RWPE2 (cell line): Measurements from ENCODE around the gene SP140L.

Experiments used
- ATAC-seq: fragments of 200-7000 bp; cut with Tn5 transposase; 3 replicates; pipeline ENCODE4 v1.9.1; 2021; ENCODE audit warnings: low read depth
- DNase-seq: peaks from one replicate; pipeline ENCODE4 v3.0.0-alpha.2; 2020; ENCODE audit warnings: low spot score
- H3K27ac ChIP-seq: fragments of 450-650 bp; 2 replicates; pipeline ENCODE4 v1.5.1; 2017; ENCODE audit warnings: mild to moderate bottlenecking; ENCODE audit not compliant: poor library complexity, severe bottlenecking
- H3K27me3 ChIP-seq: fragments of 250-450 bp; sonication (Bioruptor Pico); 2 replicates; pipeline ENCODE4 v1.5.1; 2021; ENCODE audit warnings: mild to moderate bottlenecking, moderate library complexity; ENCODE audit not compliant: insufficient read depth, poor library complexity, severe bottlenecking
- H3K36me3 ChIP-seq: fragments of 250-450 bp; sonication (Bioruptor Pico); 2 replicates; pipeline ENCODE4 v1.5.1; 2020; ENCODE audit warnings: low read depth, mild to moderate bottlenecking, moderate library complexity
- H3K4me1 ChIP-seq: fragments of 250-450 bp; sonication (Bioruptor Pico); 2 replicates; pipeline ENCODE4 v1.5.1; 2021; ENCODE audit warnings: mild to moderate bottlenecking, moderate library complexity; ENCODE audit not compliant: insufficient read depth, poor library complexity, severe bottlenecking
- H3K4me3 ChIP-seq: fragments of 250-450 bp; sonication (Bioruptor Pico); 2 replicates; pipeline ENCODE4 v1.5.1; 2021; ENCODE audit warnings: mild to moderate bottlenecking, moderate library complexity; ENCODE audit not compliant: severe bottlenecking
- H3K9me3 ChIP-seq: fragments of 250-450 bp; sonication (Bioruptor Pico); 2 replicates; pipeline ENCODE4 v1.5.1; 2021; ENCODE audit warnings: mild to moderate bottlenecking, moderate library complexity; ENCODE audit not compliant: severe bottlenecking
- TF ChIP-seq, protein P1 (sequence below): fragments of 450-650 bp; IDR thresholded peaks from one replicate; pipeline ENCODE4 v1.5.1; 2017; ENCODE audit warnings: mild to moderate bottlenecking, moderate library complexity; ENCODE audit not compliant: poor library complexity, severe bottlenecking

The SP140L gene

DNA sequence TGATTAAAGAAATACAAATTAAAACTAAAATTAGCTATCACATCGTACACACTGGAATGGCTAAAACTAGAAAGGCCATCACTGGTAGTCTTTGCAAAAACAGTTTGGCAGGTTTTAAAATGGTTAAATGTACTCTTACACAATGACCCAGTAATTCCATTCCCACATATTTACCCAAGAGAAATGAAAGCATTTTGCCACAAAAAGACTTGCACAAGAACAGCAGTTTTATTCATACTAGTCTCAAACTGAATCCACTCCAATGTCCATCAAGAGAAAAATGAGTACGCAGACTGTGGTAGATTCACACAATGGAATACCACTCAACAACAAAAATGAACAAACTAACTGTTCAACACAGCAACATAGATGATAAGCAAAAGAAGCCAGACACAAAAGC lies 29.1 kb downstream of the SP140L start:
- DNase-seq (no peak), ATAC-seq (no peak)
- no peaks in the 10 kb centered on the region for H3K9me3 ChIP-seq
- no peaks in the 10 kb centered on the region for H3K4me1 ChIP-seq
- TF ChIP-seq, protein P1, sequence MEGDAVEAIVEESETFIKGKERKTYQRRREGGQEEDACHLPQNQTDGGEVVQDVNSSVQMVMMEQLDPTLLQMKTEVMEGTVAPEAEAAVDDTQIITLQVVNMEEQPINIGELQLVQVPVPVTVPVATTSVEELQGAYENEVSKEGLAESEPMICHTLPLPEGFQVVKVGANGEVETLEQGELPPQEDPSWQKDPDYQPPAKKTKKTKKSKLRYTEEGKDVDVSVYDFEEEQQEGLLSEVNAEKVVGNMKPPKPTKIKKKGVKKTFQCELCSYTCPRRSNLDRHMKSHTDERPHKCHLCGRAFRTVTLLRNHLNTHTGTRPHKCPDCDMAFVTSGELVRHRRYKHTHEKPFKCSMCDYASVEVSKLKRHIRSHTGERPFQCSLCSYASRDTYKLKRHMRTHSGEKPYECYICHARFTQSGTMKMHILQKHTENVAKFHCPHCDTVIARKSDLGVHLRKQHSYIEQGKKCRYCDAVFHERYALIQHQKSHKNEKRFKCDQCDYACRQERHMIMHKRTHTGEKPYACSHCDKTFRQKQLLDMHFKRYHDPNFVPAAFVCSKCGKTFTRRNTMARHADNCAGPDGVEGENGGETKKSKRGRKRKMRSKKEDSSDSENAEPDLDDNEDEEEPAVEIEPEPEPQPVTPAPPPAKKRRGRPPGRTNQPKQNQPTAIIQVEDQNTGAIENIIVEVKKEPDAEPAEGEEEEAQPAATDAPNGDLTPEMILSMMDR = no peak
- H3K27me3 ChIP-seq = no peaks in the 10 kb centered on the region
- H3K36me3 ChIP-seq = peaks cover 11% of the 10 kb centered on the region
- no peak overlapping the region for H3K4me3 ChIP-seq
- no peak overlapping the region for H3K27ac ChIP-seq

DNA sequence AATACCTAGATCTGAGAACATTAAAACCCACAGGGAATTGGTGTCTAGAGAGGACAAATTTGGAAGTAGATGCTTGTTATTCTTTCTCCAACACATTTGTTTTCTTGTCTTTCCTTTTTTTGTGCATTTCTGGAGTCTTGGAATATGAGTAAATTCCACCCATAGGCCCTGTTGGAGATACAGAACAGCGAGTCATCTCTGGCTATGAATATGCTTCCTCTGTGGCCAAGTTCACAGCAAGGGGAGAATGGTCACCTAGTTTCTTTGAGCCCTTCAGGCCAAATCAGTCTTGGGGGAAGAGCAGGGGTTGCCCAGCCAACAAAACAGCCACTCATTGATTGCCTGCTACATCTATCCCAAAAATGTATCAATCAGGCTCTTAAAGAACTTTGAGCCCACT lies 31.3 kb downstream of the SP140L start:
- Histone ChIP-seq H3K27ac (no peak overlapping the region), H3K36me3 (peaks cover 11% of the 10 kb centered on the region), H3K9me3 (no peaks in the 10 kb centered on the region), H3K27me3 (no peaks in the 10 kb centered on the region), H3K4me1 (no peaks in the 10 kb centered on the region), H3K4me3 (no peak overlapping the region)
- DNase-seq (no peak), ATAC-seq (no peak)
- TF ChIP-seq, protein P1 = no peak

DNA sequence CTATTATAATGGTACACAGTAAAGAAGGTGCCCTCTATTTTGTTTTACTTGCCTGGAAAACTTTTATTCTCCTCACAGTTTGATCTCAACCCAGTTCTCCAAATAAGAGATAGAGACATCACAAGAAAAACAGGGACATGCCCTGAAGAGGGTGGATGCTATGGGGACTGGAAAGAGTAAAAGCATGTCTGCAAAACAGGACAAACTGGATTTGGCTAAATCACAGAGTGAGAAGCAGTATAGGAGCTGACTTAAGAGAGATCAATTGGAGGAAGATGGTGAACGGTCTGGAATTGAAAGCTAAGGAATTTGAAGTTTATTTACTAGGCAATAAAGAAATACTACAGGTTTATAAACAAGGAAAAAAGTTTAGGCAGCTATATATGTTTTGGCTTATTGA lies 33.0 kb downstream of the SP140L start:
- DNase-seq = no peak
- TF ChIP-seq, protein P1 = no peak
- Histone ChIP-seq H3K4me1 (no peaks in the 10 kb centered on the region), H3K4me3 (no peak overlapping the region), H3K9me3 (no peaks in the 10 kb centered on the region), H3K27ac (no peak overlapping the region), H3K36me3 (peaks cover 11% of the 10 kb centered on the region), H3K27me3 (no peaks in the 10 kb centered on the region)
- ATAC-seq = no peak

DNA sequence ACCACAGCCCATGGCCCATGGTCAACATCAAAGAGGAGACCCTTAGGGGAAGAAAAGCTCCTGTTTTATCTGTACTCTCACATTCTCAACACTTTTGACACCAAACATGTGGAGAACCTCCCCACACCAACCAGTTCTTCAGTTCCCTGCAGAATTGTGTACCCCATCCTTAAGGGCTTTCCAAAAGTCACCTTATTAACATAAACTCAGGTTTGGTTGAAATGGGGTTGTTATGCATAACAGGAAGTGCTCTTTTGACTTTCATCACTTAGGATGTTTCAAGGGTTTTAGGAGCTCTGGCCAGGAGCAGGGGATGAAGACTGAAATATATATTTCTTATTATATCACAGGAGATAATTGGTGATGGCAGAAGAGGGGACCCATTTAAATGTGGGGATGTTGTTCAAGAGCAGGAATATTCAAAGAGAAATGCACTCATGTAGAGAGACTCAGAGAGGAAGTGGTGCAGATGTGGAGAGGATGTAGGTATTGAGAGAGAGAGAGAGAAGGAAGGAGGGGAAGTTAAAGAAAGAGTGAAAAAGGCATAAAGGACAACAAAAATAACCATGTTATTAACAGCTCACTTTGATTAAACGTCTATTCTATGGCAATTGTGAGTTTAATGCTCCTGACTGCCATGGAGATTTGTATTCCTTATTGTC lies 35.2 kb downstream of the SP140L start:
- H3K4me1 ChIP-seq = no peaks in the 10 kb centered on the region
- no peak for ATAC-seq
- no peak overlapping the region for H3K27ac ChIP-seq
- DNase-seq = no peak
- peaks cover 11% of the 10 kb centered on the region for H3K36me3 ChIP-seq
- no peaks in the 10 kb centered on the region for H3K27me3 ChIP-seq
- TF ChIP-seq, protein P1 = no peak
- no peak overlapping the region for H3K4me3 ChIP-seq
- no peaks in the 10 kb centered on the region for H3K9me3 ChIP-seq

DNA sequence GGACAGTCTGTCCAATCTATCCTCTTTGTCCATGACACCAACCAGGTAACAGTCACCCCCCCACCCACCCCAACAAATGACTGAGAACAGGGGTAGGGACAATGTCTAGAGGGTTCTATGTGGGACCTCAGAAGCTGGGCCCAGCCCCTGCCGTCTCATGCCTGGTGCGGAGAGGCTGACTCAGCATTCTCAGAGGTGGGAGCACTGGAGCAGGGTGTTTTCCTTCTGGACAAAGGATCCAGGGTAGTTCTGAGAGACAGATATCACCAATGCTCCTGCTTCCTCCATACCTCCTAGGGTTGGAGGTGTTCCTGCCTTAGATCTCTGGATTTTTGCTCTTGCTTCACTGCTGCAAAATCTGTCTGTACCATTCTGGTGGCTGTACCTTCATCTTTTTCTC lies 55.1 kb downstream of the SP140L start:
- ATAC-seq (no peak), DNase-seq (no peak)
- Histone ChIP-seq H3K36me3 (peaks cover 6% of the 10 kb centered on the region; the same call in 1 of the 2 replicates), H3K4me3 (no peak overlapping the region), H3K27me3 (no peaks in the 10 kb centered on the region), H3K27ac (no peak overlapping the region), H3K9me3 (no peaks in the 10 kb centered on the region), H3K4me1 (no peaks in the 10 kb centered on the region)
- TF ChIP-seq, protein P1 = no peak
